ENCODE data around the gene PES1. TPM values are rescaled to one million over a fixed set of nuclear protein-coding genes. Genes with fewer than 3 reads are reported as not detected.

Gene PES1
- total RNA-seq, 1 experiment from 2014 or later, result 167 TPM

GRCh38 chr22:30555282-30556210 is 36.2 kb downstream of the PES1 start:
- intact Hi-C loops (cut with micrococcal nuclease), result no loop called here
- no peak for ATAC-seq

More at GRCh38 chr22:30555282-30556210, 36.2 kb downstream of the PES1 start:
- BruUV-seq (replicated peaks), result no TSS peak
- peaks cover 2 to 4% of the 10 kb centered on the region in 2 experiments; a peak in 2 of 4 replicates for H3K4me1 ChIP-seq (ENCODE audit: control insufficient read depth in 1 of 2, insufficient read depth in 2 of 2, low read length in 2 of 2)
- H3K36me3 ChIP-seq (ENCODE audit: control insufficient read depth in 1 of 2, insufficient read depth in 2 of 2, low read length in 2 of 2), result no peaks in the 10 kb centered on the region
- no peak overlapping the region for H2AFZ ChIP-seq (ENCODE audit: low read depth, low read length, poor library complexity, severe bottlenecking)
- H3K27ac ChIP-seq (ENCODE audit: low read depth, low read length), result no peak overlapping the region
- CTCF ChIA-PET, result interaction anchor here (0.5 to 1.4 kb wide), 2 partner anchors 47 to 110 kb away, joined by 3 to 6 read pairs; no protein-coding TSS in a partner anchor
- no peak overlapping the region for H3K4me2 ChIP-seq (ENCODE audit: low read length)
- no peak overlapping the region for H3K9ac ChIP-seq (ENCODE audit: low read length)
- H3K9me2 ChIP-seq (ENCODE audit: insufficient read depth), result no peaks in the 10 kb centered on the region
- H3K27me3 ChIP-seq (ENCODE audit: insufficient read depth, low read length), result no peaks in the 10 kb centered on the region
- H3K79me2 ChIP-seq (ENCODE audit: insufficient read depth, low read length), result no peaks in the 10 kb centered on the region
- POLR2A ChIA-PET, result no interaction called here
- no peaks in the 10 kb centered on the region for H3K9me3 ChIP-seq (ENCODE audit: control insufficient read depth in 1 of 2, insufficient read depth in 1 of 2, low read depth in 1 of 2, low read length in 2 of 2)
- H3K4me3 ChIP-seq (replicated peaks in 1 of 2; ENCODE audit: low read depth in 1 of 2, low read length in 2 of 2), result no peak overlapping the region
- RAD21 ChIA-PET (ENCODE audit: low non-redundant PET in 1 of 2, low total read pairs in 2 of 2, uncharacterized antibody in 2 of 2, unreplicated experiment in 2 of 2), result no interaction called here
- no peak for TF ChIP-seq EGR1 (IDR thresholded peaks at IDR 0.05; ENCODE audit: low read depth)
- TF ChIP-seq ZFX (IDR thresholded peaks at IDR 0.05), result no peak
- TF ChIP-seq ZBTB33 (IDR thresholded peaks at IDR 0.05; ENCODE audit: extremely low read depth, insufficient replicate concordance, low read length), result no peak
- TF ChIP-seq RAD21 (IDR thresholded peaks at IDR 0.05; ENCODE audit: low read depth), result peak; percentile 37; the same call in 1 of the 2 replicates
- TF ChIP-seq, protein P1, sequence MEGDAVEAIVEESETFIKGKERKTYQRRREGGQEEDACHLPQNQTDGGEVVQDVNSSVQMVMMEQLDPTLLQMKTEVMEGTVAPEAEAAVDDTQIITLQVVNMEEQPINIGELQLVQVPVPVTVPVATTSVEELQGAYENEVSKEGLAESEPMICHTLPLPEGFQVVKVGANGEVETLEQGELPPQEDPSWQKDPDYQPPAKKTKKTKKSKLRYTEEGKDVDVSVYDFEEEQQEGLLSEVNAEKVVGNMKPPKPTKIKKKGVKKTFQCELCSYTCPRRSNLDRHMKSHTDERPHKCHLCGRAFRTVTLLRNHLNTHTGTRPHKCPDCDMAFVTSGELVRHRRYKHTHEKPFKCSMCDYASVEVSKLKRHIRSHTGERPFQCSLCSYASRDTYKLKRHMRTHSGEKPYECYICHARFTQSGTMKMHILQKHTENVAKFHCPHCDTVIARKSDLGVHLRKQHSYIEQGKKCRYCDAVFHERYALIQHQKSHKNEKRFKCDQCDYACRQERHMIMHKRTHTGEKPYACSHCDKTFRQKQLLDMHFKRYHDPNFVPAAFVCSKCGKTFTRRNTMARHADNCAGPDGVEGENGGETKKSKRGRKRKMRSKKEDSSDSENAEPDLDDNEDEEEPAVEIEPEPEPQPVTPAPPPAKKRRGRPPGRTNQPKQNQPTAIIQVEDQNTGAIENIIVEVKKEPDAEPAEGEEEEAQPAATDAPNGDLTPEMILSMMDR (IDR thresholded peaks at IDR 0.05 in 2 of 3, conservative IDR thresholded peaks at IDR 0.05 in 1 of 3; ENCODE audit: borderline replicate concordance in 1 of 3, insufficient read depth in 1 of 3, low read depth in 2 of 3, low read length in 2 of 3), result 0 out of 6 replicates have a peak, but pooled peaks of 1 of the 3 experiments have one; percentile 19
- no peak for DNase-seq (ENCODE audit: low read depth, low spot score)
- no peaks in the 10 kb centered on the region for H4K20me1 ChIP-seq (ENCODE audit: insufficient read depth)

All from HCT116 (cell line).